ENCODE results near the gene NEAT1. TPM values are rescaled to one million over a fixed set of nuclear protein-coding genes. Genes with fewer than 3 reads are reported as not detected.

Gene NEAT1
- total RNA-seq, 2 experiments from 2014 or later: 221 to 223 TPM

- Histone ChIP-seq H3K36me3 (ENCODE audit: insufficient read depth, low read length) (peaks cover 19% of the 10 kb centered on the region), H3K9me3 (ENCODE audit: control insufficient read depth in 1 of 2, insufficient read depth in 1 of 2, low read length in 2 of 2) (no peaks in the 10 kb centered on the region), H3K4me3 (ENCODE audit: low read length) (no peak overlapping the region), H3K27ac (ENCODE audit: low read depth in 1 of 2, low read length in 2 of 2) (no peak overlapping the region), H3K4me1 (ENCODE audit: insufficient read depth, low read length) (peaks cover 16% of the 10 kb centered on the region), H3K27me3 (ENCODE audit: control insufficient read depth in 1 of 2, insufficient read depth in 2 of 2, low read length in 2 of 2) (no peaks in the 10 kb centered on the region)
- Mint-ChIP-seq H3K27ac (no peak overlapping the region), H3K27me3 (no peaks in the 10 kb centered on the region), H3K9me3 (no peaks in the 10 kb centered on the region), H3K4me3 (no peak overlapping the region), H3K4me1 (ENCODE audit: low read depth) (peaks cover 2% of the 10 kb centered on the region), H3K36me3 (ENCODE audit: low read depth) (peaks cover 17% of the 10 kb centered on the region)
- CTCF ChIA-PET: no interaction called here
- no peak for TF ChIP-seq CTCF (IDR thresholded peaks at IDR 0.05)
- DNase-seq (no peak), ATAC-seq (ENCODE audit: poor library complexity) (no peak)
- intact Hi-C loops (cut with DNase I, micrococcal nuclease): no loop called here
- POLR2A ChIA-PET: interaction anchor here (1.2 to 1.4 kb wide), 2 partner anchors 46 to 124 kb away, joined by 3 read pairs; partner anchors contain the start of gene NEAT1
These were observed 46.4 kb upstream of the NEAT1 start for GRCh38 chr11:65376138-65376713.

- Histone ChIP-seq H3K27ac (ENCODE audit: low read depth in 1 of 2, low read length in 2 of 2) (no peak overlapping the region), H3K36me3 (ENCODE audit: insufficient read depth, low read length) (peaks cover 19% of the 10 kb centered on the region), H3K9me3 (ENCODE audit: control insufficient read depth in 1 of 2, insufficient read depth in 1 of 2, low read length in 2 of 2) (no peaks in the 10 kb centered on the region), H3K4me1 (ENCODE audit: insufficient read depth, low read length) (peaks cover 25% of the 10 kb centered on the region), H3K27me3 (ENCODE audit: control insufficient read depth in 1 of 2, insufficient read depth in 2 of 2, low read length in 2 of 2) (no peaks in the 10 kb centered on the region), H3K4me3 (ENCODE audit: low read length) (no peak overlapping the region)
- ChIA-PET CTCF (no interaction called here), POLR2A (no interaction called here)
- Mint-ChIP-seq H3K9me3 (no peaks in the 10 kb centered on the region), H3K4me1 (ENCODE audit: low read depth) (peaks cover 10% of the 10 kb centered on the region), H3K36me3 (ENCODE audit: low read depth) (peaks cover 17% of the 10 kb centered on the region), H3K4me3 (no peak overlapping the region), H3K27me3 (no peaks in the 10 kb centered on the region), H3K27ac (peak overlapping the region; percentile 72)
- no peak for TF ChIP-seq CTCF (IDR thresholded peaks at IDR 0.05)
- no peak for ATAC-seq (ENCODE audit: poor library complexity)
- no peak for DNase-seq
- intact Hi-C loops (cut with DNase I, micrococcal nuclease): no loop called here
These were observed 45.6 kb upstream of the NEAT1 start for GRCh38 chr11:65377036-65377435.

GRCh38 chr11:65377777-65378176 is 44.8 kb upstream of the NEAT1 start:
- H3K36me3 ChIP-seq (ENCODE audit: insufficient read depth, low read length): peaks cover 19% of the 10 kb centered on the region
- no peak for TF ChIP-seq CTCF (IDR thresholded peaks at IDR 0.05)
- peaks cover 17% of the 10 kb centered on the region for H3K4me1 Mint-ChIP-seq (ENCODE audit: low read depth)
- peaks cover 32% of the 10 kb centered on the region for H3K4me1 ChIP-seq (ENCODE audit: insufficient read depth, low read length)
- H3K27ac Mint-ChIP-seq: peak overlapping the region; percentile 72
- no peaks in the 10 kb centered on the region for H3K27me3 ChIP-seq (ENCODE audit: control insufficient read depth in 1 of 2, insufficient read depth in 2 of 2, low read length in 2 of 2)
- no peak overlapping the region for H3K4me3 Mint-ChIP-seq
- ChIA-PET POLR2A (interaction anchor here (13.2 to 14.4 kb wide), 2 partner anchors 42 to 126 kb away, joined by 225 to 350 read pairs; partner anchors contain the start of genes MALAT1 and NEAT1), CTCF (interaction anchor here (0.5 to 0.7 kb wide), 2 partner anchors 38 to 89 kb away, joined by 3 to 4 read pairs; no protein-coding TSS in a partner anchor)
- DNase-seq (no peak), ATAC-seq (ENCODE audit: poor library complexity) (no peak)
- no peak overlapping the region for H3K4me3 ChIP-seq (ENCODE audit: low read length)
- peak overlapping the region in 1 of 2 donors; percentile 7 for H3K27ac ChIP-seq (ENCODE audit: low read depth in 1 of 2, low read length in 2 of 2)
- H3K36me3 Mint-ChIP-seq (ENCODE audit: low read depth): peaks cover 22% of the 10 kb centered on the region
- H3K9me3 ChIP-seq (ENCODE audit: control insufficient read depth in 1 of 2, insufficient read depth in 1 of 2, low read length in 2 of 2): no peaks in the 10 kb centered on the region
- no peaks in the 10 kb centered on the region for H3K27me3 Mint-ChIP-seq
- H3K9me3 Mint-ChIP-seq: no peaks in the 10 kb centered on the region
- intact Hi-C loops (cut with DNase I, micrococcal nuclease): no loop called here
